ENCODE results near the gene MEGF9. TPM values are rescaled to one million over a fixed set of nuclear protein-coding genes. Genes with fewer than 3 reads are reported as not detected.

The MEGF9 gene
- total RNA-seq, 1 donor from 2014 or later: 15.7 TPM

DNA sequence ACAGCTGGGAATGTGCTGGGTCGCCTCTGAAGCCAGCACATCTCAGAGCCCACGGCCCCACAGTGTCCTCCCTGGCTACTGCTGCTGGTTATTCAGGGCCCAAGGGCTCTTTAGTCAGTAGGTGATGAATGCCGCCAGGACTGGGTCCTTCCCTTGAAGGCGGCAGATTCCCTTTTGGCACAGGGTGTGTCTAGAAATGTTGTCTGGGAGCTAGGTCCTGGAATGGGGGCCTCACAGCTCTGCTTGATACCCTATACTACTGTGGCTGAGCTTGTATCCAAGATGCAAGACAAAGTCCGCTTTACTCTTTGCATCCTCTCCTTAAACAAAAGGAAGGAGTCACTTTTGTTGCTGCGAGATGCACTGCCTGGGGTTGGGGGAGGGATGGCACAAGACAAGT lies 33.1 kb downstream of the MEGF9 start:
- H3K36me3 Mint-ChIP-seq: peaks cover 8% of the 10 kb centered on the region
- H3K9me3 Mint-ChIP-seq: peaks cover 6% of the 10 kb centered on the region
- peaks cover 11% of the 10 kb centered on the region for H3K4me1 Mint-ChIP-seq
- DNase-seq (ENCODE audit: low spot score in 2 of 2, unreplicated experiment in 2 of 2): no peak
- peaks cover 4% of the 10 kb centered on the region for H3K27me3 Mint-ChIP-seq (ENCODE audit: low read depth)
- no peak overlapping the region for H3K4me3 Mint-ChIP-seq
- TF ChIP-seq, protein P1, sequence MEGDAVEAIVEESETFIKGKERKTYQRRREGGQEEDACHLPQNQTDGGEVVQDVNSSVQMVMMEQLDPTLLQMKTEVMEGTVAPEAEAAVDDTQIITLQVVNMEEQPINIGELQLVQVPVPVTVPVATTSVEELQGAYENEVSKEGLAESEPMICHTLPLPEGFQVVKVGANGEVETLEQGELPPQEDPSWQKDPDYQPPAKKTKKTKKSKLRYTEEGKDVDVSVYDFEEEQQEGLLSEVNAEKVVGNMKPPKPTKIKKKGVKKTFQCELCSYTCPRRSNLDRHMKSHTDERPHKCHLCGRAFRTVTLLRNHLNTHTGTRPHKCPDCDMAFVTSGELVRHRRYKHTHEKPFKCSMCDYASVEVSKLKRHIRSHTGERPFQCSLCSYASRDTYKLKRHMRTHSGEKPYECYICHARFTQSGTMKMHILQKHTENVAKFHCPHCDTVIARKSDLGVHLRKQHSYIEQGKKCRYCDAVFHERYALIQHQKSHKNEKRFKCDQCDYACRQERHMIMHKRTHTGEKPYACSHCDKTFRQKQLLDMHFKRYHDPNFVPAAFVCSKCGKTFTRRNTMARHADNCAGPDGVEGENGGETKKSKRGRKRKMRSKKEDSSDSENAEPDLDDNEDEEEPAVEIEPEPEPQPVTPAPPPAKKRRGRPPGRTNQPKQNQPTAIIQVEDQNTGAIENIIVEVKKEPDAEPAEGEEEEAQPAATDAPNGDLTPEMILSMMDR (IDR thresholded peaks at IDR 0.05; ENCODE audit: unreplicated experiment): no peak
- H3K27ac Mint-ChIP-seq: no peak overlapping the region

DNA sequence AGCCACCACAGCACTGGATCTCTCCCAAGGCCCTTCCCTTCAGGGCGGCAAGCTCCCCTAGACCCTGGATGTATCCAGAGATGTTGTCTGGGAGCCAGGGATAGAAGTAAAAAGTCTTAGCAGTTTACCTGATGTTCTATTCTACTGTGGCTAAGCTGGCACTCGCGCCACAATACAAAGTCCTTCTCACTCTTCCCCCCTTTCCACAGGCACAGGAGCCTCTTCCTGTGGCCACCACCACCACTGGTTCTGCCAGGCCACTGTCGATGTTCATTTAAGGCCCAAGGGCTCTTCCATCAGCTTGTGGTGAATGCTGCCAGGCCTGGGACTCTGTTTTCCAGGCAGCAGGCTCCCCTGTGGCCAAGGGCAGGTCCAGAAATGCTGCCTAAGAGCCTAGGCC lies 33.7 kb downstream of the MEGF9 start:
- DNase-seq (ENCODE audit: low spot score in 2 of 2, unreplicated experiment in 2 of 2): no peak
- Mint-ChIP-seq H3K4me1 (peaks cover 14% of the 10 kb centered on the region), H3K4me3 (no peak overlapping the region), H3K36me3 (peaks cover 6% of the 10 kb centered on the region), H3K27ac (no peak overlapping the region), H3K9me3 (peaks cover 3% of the 10 kb centered on the region), H3K27me3 (ENCODE audit: low read depth) (peaks cover 4% of the 10 kb centered on the region)
- TF ChIP-seq, protein P1 (IDR thresholded peaks at IDR 0.05; ENCODE audit: unreplicated experiment): no peak

DNA sequence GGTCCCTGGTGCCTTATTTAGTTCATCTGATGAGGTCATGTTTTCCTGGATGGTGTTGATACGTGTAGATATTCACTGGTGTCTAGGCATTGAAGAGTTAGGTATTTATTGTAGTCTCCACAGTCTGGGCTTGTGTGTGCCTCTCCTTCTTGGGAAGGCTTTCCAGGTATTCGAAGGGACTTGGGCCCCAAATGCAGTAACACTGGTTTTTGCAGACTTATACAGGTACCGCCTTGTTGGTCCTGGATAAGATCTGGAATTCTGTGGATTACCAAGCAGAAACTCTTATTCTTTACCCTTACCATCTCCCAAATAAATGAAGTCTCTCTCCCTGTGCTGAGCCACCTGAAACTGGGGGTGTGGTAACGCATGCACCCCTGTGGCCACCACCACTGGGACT lies 34.1 kb downstream of the MEGF9 start:
- H3K4me3 Mint-ChIP-seq: no peak overlapping the region
- TF ChIP-seq, protein P1 (IDR thresholded peaks at IDR 0.05; ENCODE audit: unreplicated experiment): no peak
- peaks cover 3% of the 10 kb centered on the region for H3K9me3 Mint-ChIP-seq
- no peak overlapping the region for H3K27ac Mint-ChIP-seq
- H3K4me1 Mint-ChIP-seq: peaks cover 14% of the 10 kb centered on the region
- H3K36me3 Mint-ChIP-seq: peaks cover 6% of the 10 kb centered on the region
- DNase-seq (ENCODE audit: low spot score in 2 of 2, unreplicated experiment in 2 of 2): no peak
- H3K27me3 Mint-ChIP-seq (ENCODE audit: low read depth): peaks cover 4% of the 10 kb centered on the region

DNA sequence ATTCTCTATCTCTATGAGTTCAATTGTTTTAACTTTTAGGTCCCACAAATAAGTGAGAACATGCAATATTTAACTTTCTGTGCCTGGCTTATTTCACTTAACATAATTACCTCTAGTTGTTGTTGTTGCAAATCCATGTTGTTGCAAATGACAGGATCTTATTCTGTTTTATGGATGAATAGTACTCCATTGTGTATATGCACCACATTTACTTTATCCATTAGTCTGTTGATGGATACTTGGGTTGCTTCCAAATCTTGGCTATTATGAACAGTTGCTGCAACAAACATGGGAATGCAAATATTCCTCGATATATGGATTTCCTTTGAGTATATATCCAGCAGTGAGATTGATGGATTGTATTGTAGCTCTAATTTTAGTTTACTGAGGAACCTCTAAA lies 36.3 kb downstream of the MEGF9 start:
- no peak overlapping the region for H3K4me3 Mint-ChIP-seq
- H3K27me3 Mint-ChIP-seq (ENCODE audit: low read depth): peaks cover 4% of the 10 kb centered on the region
- peaks cover 6% of the 10 kb centered on the region for H3K36me3 Mint-ChIP-seq
- TF ChIP-seq, protein P1 (IDR thresholded peaks at IDR 0.05; ENCODE audit: unreplicated experiment): no peak
- H3K27ac Mint-ChIP-seq: no peak overlapping the region
- H3K9me3 Mint-ChIP-seq: peaks cover 3% of the 10 kb centered on the region
- H3K4me1 Mint-ChIP-seq: peaks cover 7% of the 10 kb centered on the region
- DNase-seq (ENCODE audit: low spot score in 2 of 2, unreplicated experiment in 2 of 2): no peak

DNA sequence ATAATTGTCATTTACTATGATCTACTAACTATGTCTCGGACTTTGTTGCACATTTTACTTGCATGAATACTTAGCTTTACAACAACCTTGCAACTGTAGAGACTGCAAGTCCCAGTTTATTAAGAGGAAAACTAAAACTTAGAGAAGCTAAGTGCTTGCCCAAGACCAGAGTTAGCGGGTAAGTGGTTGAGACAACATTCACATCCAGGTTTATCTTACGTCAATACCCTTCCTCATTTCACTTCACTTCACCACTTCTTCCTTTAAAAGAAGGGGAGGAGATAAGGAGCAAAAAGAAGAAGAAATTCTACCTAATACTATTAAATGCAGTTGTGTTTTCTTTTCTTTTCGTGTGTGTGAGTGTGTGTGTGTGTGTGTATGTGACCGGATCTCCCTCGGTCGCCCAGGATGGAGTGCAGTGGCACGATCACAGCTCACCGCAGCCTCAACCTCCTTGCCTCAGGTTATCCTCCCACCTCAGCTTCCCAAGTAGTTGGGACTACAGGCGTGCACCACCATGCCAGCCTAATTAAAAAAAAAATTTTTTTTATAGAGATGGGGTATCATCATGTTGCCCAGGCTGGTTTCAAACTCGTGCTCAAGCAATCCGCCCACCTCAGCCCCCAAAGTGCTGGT lies 37.4 kb downstream of the MEGF9 start:
- peaks cover 7% of the 10 kb centered on the region for H3K4me1 Mint-ChIP-seq

More for the DNA sequence above, 37.4 kb downstream of the MEGF9 start:
- no peak overlapping the region for H3K4me3 Mint-ChIP-seq
- TF ChIP-seq, protein P1 (IDR thresholded peaks at IDR 0.05; ENCODE audit: unreplicated experiment): no peak
- peaks cover 9% of the 10 kb centered on the region for H3K36me3 Mint-ChIP-seq
- no peak for DNase-seq (ENCODE audit: low spot score in 2 of 2, unreplicated experiment in 2 of 2)
- H3K27me3 Mint-ChIP-seq (ENCODE audit: low read depth): peaks cover 2% of the 10 kb centered on the region
- no peak overlapping the region for H3K27ac Mint-ChIP-seq
- peaks cover 3% of the 10 kb centered on the region for H3K9me3 Mint-ChIP-seq

Measured in mesothelial cell of epicardium (in vitro differentiated cells).